Memory B cell (primary cell): ENCODE data around the gene HCFC1R1.
A peak's percentile ranks its signal among the peaks of the same experiment; 100 is the strongest.

Source experiments
- ATAC-seq: fragments of 150-1000 bp; cut with Tn5 transposase; 2 replicates; pipeline ENCODE4 v1.10.0; 2021; ENCODE audit warnings: low read depth, mild to moderate bottlenecking, moderate library complexity
- DNase-seq, 2 donors: peaks; one replicate each; pipeline ENCODE4 v3.0.0; 2022; ENCODE audit warnings: low spot score in 2 of 2
- H3K27ac Mint-ChIP-seq: one replicate; pipeline ENCODE4 v1.8.0; 2022; ENCODE audit warnings: mild to moderate bottlenecking, moderate library complexity, mixed read lengths
- H3K27me3 Mint-ChIP-seq: one replicate; pipeline ENCODE4 v1.8.0; 2022; ENCODE audit warnings: mixed read lengths
- H3K36me3 Mint-ChIP-seq: one replicate; pipeline ENCODE4 v1.8.0; 2022; ENCODE audit warnings: mild to moderate bottlenecking, mixed read lengths
- H3K4me1 Mint-ChIP-seq: one replicate; pipeline ENCODE4 v1.8.0; 2022; ENCODE audit warnings: mixed read lengths
- H3K4me3 Mint-ChIP-seq: one replicate; pipeline ENCODE4 v1.8.0; 2022; ENCODE audit warnings: mild to moderate bottlenecking, moderate library complexity, mixed read lengths
- H3K9me3 Mint-ChIP-seq: one replicate; pipeline ENCODE4 v1.8.0; 2022; ENCODE audit warnings: mixed read lengths

HCFC1R1 gene

DNA sequence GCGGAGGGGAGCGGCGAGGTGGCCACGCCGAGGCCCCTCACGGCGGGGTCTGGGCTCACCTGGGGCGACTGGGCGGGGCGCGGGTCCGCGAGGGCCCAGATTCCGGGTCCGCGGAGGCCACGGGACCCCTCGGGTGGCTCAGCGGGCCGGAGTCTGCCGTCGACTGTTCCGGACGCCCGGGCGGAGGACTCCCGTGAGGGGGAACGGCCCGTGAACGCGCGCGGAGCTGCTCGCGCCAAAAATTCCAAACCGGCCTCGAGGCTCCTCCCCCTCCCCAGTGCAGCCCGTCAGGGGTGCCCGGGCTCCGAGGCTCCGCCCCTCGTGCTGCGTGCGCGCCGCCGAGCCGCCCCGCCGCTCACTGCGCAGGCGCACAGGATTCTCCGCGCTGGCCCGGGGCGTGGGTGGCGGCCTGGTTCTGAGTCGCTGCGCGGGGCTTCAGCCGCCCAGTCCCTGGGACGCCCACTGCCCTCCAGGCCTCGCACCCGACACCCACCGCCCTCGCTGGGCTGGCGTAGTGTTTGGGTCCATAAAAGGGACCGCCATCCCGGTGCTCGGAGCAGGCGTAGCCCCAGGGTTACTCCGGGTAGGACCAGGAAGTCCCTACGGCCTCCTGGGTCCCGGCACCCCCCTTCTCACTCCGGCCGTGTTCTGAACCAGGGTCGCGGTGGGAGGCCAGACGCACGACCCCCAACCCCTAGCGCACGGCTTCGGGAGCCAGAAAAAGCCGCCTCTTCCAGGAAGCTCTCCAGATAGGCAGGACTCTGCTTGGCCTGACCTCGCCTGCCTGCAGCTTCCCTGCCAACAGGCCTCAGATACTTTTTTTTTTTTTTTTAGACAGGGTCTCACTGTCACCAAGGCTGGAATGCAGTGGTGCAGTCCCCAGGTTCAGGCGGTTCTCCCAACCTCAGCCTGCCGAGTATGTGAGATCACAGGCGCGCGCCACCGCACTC, 43.2 kb downstream of the HCFC1R1 start, which contains the start of gene PKMYT1:
Gene PKMYT1, minus strand, starts transcription at position 220 of the 950 bp plus-strand sequence. CDS start 789 bp downstream, outside the sequence.
- Mint-ChIP-seq H3K9me3 (no peaks in the 10 kb centered on the region), H3K4me3 (peak within 1 kb of the TSS; percentile 83), H3K36me3 (no peaks in the 10 kb centered on the region), H3K27me3 (no peaks in the 10 kb centered on the region), H3K4me1 (peaks cover 8% of the 10 kb centered on the region), H3K27ac (peak within 1 kb of the TSS; percentile 81)
- DNase-seq = peak; percentile 96 to 97
- peak; percentile 91 for ATAC-seq

DNA sequence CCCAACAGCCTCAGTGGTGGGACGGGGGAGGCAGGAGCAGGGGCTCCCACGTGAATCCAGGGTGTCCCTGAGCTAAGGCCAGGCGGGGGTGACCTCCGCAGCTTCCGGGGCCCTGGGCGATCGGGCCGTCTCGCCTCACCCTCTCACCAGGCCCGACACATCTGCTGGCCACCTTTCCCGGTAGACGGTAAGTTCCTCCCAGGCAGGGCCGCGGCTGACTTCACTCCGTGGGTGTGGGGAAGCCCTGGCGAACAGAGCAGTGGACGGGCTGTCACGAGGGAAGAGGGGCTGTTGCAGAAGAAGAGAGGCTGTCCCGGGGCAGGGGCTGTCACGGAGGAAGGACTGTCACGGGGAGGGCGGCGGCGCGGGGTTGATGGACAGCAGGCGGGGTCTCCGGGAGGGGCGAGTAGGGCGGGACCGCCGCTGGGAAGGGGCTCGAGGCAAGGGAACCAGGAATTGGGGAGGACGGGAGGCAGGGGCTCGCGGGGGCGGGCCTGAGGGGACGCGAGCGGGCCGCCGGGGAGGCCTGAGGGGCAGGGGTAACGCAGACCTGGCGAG, 44.0 kb downstream of the HCFC1R1 start:
- H3K36me3 Mint-ChIP-seq = no peaks in the 10 kb centered on the region
- ATAC-seq (no peak), DNase-seq (no peak)
- H3K27me3 Mint-ChIP-seq = no peaks in the 10 kb centered on the region
- peaks cover 8% of the 10 kb centered on the region for H3K4me1 Mint-ChIP-seq
- H3K4me3 Mint-ChIP-seq = peak overlapping the region; percentile 83
- H3K9me3 Mint-ChIP-seq = no peaks in the 10 kb centered on the region
- peak overlapping the region; percentile 81 for H3K27ac Mint-ChIP-seq

DNA sequence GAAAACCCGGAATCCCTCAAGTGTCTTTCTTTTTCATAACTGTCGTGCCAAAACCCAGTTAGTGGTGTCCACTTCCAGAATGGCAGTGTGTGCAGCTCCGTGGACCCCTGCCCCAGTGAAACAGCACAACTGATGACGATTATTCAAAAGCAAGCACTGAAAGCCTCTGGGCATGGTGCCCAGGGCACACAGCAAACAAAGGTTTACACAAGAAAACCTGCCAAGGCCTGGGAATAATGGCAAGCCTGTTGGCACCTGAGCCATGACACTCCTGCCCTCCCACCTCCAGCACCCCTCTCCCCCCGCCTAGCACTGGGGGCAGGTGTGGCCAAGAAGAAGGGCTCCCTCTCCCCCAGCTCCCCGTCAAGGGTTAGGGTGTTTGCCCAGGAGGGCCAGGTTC, 46.3 kb downstream of the HCFC1R1 start:
- H3K4me1 Mint-ChIP-seq = peaks cover 4% of the 10 kb centered on the region
- no peak for DNase-seq
- no peak for ATAC-seq
- H3K9me3 Mint-ChIP-seq = no peaks in the 10 kb centered on the region
- no peak overlapping the region for H3K27ac Mint-ChIP-seq
- H3K27me3 Mint-ChIP-seq = no peaks in the 10 kb centered on the region
- no peaks in the 10 kb centered on the region for H3K36me3 Mint-ChIP-seq
- no peak overlapping the region for H3K4me3 Mint-ChIP-seq

DNA sequence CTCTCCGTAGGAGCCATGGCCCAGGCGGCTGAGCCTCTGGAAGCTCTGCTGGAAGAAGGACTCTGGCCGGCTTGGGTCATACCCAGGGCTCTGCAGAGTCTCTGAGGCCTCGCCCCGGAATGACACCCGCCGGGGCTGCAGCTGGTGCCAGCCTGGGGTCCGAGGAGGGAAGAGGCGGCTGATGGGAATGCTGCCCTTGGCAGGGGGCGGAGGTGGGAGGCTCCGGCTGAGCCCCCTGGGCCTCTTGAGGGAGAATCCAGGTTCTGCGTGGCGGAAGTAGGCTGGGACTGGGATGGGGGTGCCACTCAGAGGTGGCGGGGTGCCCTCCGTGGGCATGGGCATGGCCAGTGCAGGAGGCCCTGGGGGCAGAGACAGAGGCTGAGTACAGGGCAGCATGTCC, 47.1 kb downstream of the HCFC1R1 start:
- Mint-ChIP-seq H3K9me3 (no peaks in the 10 kb centered on the region), H3K36me3 (no peaks in the 10 kb centered on the region), H3K4me3 (no peak overlapping the region), H3K27me3 (peaks cover 4% of the 10 kb centered on the region), H3K27ac (no peak overlapping the region), H3K4me1 (peaks cover under 1% of the 10 kb centered on the region)
- ATAC-seq (no peak), DNase-seq (no peak)

DNA sequence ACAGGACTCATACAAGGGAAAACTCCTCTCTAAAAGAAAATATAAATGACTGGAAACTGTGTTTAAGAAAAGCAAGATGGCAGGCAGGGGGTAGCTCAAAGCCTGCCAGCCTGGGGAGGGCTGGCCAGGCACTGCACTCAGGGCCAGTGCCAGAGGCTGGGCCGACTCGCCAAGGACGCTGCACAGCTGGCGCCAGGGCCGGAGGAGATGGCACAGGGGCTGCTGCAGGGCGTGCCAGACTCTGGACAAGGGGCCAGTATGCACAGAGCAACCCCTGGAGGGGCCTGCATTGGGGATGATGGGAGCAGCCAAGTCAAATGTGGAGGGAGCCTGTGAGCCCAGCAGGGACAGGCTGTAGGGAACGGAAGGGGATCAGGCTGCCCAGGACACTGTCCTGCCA, 47.5 kb downstream of the HCFC1R1 start:
- no peak overlapping the region for H3K4me3 Mint-ChIP-seq
- H3K36me3 Mint-ChIP-seq = no peaks in the 10 kb centered on the region
- H3K9me3 Mint-ChIP-seq = no peaks in the 10 kb centered on the region

DNA sequence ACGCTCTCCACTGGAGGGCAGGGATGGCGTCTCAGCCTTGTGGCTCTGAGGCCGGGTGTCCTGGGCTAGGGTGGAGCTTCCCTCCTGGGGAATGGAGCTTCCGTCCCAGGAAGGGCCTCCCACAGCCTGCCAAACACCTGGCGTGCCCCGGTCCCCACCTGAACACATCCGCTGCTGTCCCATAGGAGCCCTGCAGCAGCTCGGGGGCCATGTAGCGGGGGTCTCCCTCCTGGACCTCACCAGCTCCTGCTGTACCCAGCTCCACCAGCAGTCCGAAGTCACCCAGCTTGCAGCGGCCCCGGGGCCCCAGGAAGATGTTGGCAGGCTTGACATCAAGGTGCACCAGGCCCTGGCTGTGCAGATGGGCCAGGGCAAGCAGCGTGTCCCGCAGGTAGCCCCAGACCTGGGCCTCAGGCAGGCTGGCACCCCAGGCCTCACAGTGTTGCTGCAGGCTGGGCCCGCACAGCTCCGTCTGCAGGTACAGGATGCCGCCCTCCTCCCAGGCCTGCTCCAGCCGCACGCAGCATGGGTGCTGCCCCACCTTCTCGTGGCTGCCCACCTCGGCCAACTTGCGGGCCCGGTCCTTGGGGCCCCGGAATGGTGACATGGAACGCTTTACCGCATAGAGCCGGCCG, 48.5 kb downstream of the HCFC1R1 start:
- Mint-ChIP-seq H3K9me3 (no peaks in the 10 kb centered on the region), H3K4me1 (peaks cover 5% of the 10 kb centered on the region), H3K27me3 (peaks cover 10% of the 10 kb centered on the region), H3K36me3 (no peaks in the 10 kb centered on the region), H3K4me3 (no peak overlapping the region), H3K27ac (no peak overlapping the region)
- DNase-seq (no peak), ATAC-seq (no peak)

More for the DNA sequence above, 47.5 kb downstream of the HCFC1R1 start:
- ATAC-seq (no peak), DNase-seq (no peak)
- Mint-ChIP-seq H3K4me1 (peaks cover under 1% of the 10 kb centered on the region), H3K27me3 (peaks cover 5% of the 10 kb centered on the region), H3K27ac (no peak overlapping the region)

DNA sequence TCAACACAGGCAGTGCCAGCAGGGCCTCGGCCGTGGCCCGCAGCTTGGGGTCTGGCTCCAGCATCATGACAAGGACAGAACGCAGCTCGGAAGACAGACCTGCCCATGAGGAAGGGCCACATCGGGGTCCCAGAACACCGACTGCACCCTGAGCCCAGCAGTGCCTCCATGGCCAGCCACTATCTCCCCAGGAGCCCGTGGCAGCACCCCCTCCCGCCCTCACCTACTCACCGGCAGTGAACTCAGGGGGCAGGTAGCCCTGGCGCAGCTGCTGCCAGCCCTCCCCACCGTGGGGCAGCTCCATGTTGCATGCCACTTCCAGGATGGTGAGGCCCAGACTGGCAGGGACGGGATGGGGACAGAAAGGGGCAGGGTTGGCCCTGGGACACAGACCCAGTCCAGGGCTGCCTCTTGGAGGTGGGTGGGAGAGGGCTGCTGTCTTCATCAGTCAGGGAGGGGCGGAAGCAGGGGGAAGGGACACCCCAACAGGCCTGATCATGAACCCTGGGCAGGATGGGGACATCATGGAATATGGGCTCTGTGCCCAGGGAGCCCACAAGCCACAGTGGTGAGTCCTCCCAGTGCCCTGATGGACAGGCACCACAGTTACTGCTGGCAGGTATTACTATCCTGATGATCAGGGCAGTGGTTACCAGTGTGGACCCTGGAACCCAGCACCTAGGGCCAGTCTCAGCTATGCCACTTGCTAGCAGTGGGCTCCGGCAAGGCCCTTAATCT, 49.3 kb downstream of the HCFC1R1 start:
- ATAC-seq (no peak), DNase-seq (no peak)
- Mint-ChIP-seq H3K36me3 (no peaks in the 10 kb centered on the region), H3K27ac (no peak overlapping the region), H3K27me3 (peaks cover 10% of the 10 kb centered on the region), H3K4me3 (no peak overlapping the region), H3K4me1 (peaks cover 5% of the 10 kb centered on the region), H3K9me3 (no peaks in the 10 kb centered on the region)

DNA sequence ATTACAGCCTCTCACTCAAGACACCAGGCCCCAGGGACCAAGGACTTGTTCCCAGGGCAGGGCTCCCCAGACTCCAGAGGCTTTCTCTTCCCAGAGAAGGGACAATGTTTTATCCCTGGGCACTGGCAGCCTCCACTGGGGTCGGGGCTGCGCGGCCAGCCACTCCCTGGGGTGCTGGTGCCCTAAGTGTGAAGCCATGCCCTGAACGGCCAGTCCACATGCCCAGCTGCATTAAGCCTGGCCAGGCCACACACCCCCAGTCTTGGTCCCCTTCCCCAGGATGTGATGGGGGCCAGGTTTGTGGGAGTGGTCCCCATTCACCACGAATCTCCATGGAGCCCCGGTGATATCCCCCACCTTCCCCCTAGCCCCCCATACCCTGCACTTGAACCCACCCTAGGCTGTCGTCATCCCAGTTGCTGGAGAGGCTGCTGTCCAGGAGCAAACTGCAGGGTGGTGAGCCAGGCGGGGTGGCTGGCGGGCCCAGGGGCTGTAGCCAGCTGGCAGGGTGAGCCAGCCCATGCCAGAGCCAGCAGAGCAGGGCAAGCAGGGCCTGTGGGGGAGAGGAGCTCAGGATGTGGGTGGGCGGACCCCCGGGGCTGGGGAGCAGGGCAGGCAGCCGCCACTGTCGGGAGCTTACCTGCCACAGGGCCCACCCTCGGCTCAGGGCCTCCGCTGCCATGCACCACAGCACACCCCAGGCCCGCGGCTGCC, 50.0 kb downstream of the HCFC1R1 start:
- Mint-ChIP-seq H3K36me3 (no peaks in the 10 kb centered on the region), H3K27me3 (peaks cover 10% of the 10 kb centered on the region), H3K27ac (no peak overlapping the region), H3K4me3 (no peak overlapping the region), H3K4me1 (peaks cover 5% of the 10 kb centered on the region), H3K9me3 (no peaks in the 10 kb centered on the region)
- ATAC-seq (no peak), DNase-seq (no peak)

DNA sequence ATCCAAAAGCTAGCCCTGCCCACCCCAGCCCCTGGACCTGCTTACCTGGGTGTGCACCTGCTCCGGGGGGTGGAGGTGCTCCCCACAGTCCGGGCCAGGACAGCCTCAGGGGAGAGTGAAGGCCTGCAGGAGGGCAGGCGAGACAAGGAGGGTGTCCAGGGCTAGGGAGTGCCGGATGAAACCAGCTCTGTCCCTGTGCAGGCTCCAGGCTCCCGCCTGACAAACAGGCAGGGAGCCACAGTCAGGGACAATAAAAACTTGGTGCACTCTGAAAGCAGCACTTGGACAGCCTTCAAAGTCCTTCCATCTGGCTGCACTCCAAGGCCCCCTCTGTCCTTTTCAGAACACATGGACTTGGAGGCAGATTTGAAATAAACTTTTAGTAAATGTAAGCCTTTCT, 50.6 kb downstream of the HCFC1R1 start:
- Mint-ChIP-seq H3K27me3 (peaks cover 11% of the 10 kb centered on the region), H3K4me3 (no peak overlapping the region), H3K4me1 (peaks cover 10% of the 10 kb centered on the region), H3K36me3 (no peaks in the 10 kb centered on the region), H3K27ac (no peak overlapping the region), H3K9me3 (no peaks in the 10 kb centered on the region)
- no peak for DNase-seq
- no peak for ATAC-seq
